Stimulated activated CD8-positive, alpha-beta memory T cell treated with anti-CD3 and anti-CD28 coated beads, Interleukin-12 subunit alpha, Interleukin-12 subunit beta, amount 100 ng/mL, for 1 hour (primary cell): ENCODE data around the gene DHX36.
A peak's percentile ranks its signal among the peaks of the same experiment; 100 is the strongest.

ENCODE experiments used
- DNase-seq: peaks from one replicate; pipeline ENCODE4 v3.0.0-alpha.2; 2020; ENCODE audit warnings: low read depth

DHX36 gene

GRCh38 chr3:154323891-154324738 lies at the start of gene DHX36:
Gene DHX36, minus strand, starts transcription at chr3:154324487. Its CDS starts 71 bp downstream, at chr3:154324416.
- DNase-seq: peak; percentile 87

- no peak for DNase-seq
These were observed 42.9 kb upstream of the DHX36 start for GRCh38 chr3:154367221-154367620.

DNA sequence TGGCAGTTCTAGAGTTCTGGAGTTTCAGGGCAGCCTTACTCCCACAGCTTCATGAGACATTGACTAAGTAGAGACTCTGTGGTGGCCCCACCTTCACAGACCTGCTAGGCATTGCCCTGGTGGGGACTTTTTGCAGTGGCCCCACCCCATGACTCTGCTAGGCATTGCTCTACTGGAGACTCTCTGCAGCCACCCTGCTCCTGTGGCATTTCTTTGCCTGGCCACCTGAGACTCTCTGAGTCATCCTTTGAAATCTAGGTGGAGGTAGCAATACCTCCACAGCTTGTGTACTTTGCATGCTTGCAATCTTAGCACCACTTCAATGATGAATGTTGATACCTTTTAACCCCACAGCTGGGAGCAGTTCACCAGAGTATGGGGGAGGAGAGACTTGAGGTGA lies 40.6 kb upstream of the DHX36 start:
- no peak for DNase-seq

GRCh38 chr3:154361099-154361498 lies 36.8 kb upstream of the DHX36 start:
- no peak for DNase-seq

DNA sequence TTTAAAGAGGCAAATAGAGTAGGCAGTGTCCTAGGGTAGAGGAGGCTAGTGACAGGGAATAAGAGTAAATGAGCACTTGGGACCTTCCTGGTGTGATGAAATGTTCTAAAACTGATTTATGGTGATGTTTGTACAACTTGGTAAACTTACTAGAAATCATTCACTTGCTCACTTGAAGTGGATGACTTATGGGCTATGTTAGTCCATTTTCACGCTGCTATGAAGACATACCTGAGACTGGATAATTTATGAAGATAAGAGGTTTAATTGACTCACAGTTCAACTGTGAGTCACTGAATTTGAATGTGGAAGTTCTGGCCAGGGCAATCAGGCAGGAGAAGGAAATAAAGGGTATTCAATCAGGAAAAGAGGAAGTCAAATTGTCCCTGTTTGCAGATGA lies 31.7 kb upstream of the DHX36 start:
- no peak for DNase-seq

DNA sequence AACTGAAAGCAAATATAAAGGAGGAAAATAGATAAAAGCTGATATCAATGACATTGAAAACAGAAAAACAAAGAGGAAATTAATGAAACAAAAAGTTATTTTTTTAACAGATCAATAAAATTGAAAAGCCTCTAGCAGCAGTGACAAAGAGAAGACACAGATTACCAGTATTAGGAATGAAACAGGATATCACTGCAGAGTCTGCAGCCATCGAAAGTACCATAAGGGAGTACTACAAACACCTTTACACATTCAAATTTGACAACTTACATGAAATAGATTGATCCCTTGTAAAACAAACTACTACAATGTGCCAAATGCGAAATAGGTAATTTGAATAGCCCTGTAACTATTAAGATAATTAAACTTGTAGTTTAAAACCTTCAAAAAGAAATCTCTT lies 24.9 kb upstream of the DHX36 start:
- no peak for DNase-seq

DNA sequence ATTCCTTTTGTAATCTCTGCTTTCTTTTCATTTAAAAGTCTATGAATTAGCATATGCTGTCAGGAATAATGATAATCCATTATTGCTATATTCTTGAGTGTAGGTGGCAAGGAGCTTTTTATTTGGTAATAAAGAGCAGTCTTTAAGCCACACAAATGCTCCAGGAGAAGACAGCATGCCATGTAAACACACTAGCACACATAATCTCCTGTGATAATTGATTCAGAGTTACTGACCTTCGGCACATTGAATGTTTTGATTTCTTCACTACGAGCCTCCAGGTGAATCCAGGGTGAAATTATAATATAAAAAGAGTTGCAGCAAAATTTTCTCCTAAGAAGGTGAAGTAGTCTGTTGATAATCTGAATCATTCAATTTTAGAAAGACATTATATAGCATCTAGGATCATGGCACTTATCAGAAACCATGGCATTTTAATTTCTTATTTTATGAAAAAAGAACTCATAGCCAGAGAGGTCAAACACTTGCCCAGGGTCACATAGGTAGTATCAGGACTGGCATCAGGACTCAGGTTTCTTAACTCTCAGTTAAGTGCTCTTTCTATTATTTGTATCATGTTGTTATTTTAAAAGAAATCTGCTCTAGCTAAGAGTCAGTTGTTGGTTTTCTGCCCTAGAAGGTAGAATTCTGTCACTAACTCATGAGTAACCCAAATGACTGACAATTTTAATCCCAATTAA lies 21.3 kb upstream of the DHX36 start:
- DNase-seq: no peak

DNA sequence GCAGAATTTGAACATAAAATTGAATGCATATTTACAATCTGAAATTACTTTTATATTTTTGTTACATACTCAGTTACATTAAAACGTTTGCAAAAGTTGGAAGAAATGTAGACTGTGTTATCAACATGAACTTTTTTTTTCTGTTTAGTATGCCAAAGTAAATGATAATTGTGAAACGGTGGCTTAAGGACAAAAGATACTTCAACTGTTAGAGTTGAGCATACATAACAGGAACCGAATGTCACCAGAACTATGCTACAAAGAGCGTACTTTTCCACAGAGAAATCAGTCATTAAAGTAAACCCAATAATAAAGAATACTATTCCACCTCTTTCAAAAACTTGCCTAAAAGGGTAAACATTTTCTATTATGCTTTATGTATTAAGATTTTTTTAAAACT lies 14.3 kb upstream of the DHX36 start:
- DNase-seq: no peak

- no peak for DNase-seq
These were observed 13.7 kb upstream of the DHX36 start for GRCh38 chr3:154338008-154338407.

GRCh38 chr3:154334973-154335420 lies 10.7 kb upstream of the DHX36 start:
- DNase-seq: no peak

DNA sequence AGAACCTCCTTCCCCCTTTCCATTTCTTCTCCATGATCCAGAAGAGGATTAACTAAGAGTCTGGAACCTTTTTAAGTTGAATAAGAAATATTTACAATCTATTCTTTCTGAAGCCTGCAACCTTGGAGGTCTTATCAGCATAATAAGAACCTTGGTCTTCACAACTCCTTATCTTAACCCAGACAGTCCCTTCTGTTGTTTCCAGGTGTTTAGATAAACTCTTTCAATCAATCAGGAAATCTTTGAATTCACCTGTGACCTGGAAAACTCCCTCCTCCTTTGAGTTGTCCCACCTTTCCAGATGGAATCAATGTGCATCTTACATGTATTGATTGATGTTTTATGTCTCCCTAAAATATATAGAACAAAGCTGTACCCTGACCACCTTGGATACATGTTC lies 3.6 kb upstream of the DHX36 start:
- DNase-seq: no peak

- no peak for DNase-seq
These were observed 632 bp upstream of the DHX36 start for GRCh38 chr3:154324919-154325318.

GRCh38 chr3:154316974-154317767 lies 7.1 kb downstream of the DHX36 start:
- DNase-seq: no peak

- DNase-seq: no peak
These were observed 10.1 kb downstream of the DHX36 start for GRCh38 chr3:154314152-154314551.

GRCh38 chr3:154310840-154311239 lies 13.4 kb downstream of the DHX36 start:
- DNase-seq: no peak

DNA sequence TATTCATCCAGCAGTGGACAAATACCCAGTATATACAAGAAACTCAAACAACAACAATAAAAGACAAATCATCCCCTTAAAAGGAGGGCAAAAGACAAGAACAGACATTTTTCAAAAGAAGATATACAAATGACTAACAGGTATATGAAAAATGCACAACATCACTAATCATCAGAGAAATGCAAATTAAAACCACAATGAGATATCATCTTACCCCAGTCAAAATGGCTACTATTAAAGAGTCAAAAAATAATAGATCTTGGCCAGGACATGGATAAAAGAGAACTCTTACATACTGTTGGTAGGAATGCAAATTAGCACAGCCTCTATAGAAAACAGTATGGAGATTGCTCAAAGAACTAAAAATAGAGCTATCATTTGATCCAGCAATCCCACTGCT lies 16.9 kb downstream of the DHX36 start:
- DNase-seq: no peak

- no peak for DNase-seq
These were observed 19.4 kb downstream of the DHX36 start for GRCh38 chr3:154304936-154305335.

GRCh38 chr3:154304116-154304786 lies 20.0 kb downstream of the DHX36 start:
- no peak for DNase-seq

- no peak for DNase-seq
These were observed 22.7 kb downstream of the DHX36 start for GRCh38 chr3:154301561-154301960.

GRCh38 chr3:154294016-154294415 lies 30.3 kb downstream of the DHX36 start:
- no peak for DNase-seq

DNA sequence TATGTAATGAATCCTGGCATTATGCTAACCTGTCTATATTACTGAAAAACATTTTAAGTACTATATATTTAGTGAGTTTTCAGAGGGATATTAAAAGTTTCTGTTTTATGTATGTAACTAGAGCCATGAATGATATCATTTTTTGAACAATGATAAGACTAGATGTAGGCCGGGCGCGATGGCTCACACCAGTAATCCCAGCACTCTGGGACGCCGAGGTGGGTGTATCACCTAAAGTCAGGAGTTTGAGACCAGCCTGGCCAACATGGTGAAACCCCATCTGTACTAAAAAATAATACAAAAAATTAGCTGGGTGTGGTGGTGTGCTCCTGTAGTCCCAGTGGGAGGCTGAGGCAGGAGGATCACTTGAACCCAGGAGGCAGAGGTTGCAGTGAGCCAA lies 34.1 kb downstream of the DHX36 start:
- no peak for DNase-seq

DNA sequence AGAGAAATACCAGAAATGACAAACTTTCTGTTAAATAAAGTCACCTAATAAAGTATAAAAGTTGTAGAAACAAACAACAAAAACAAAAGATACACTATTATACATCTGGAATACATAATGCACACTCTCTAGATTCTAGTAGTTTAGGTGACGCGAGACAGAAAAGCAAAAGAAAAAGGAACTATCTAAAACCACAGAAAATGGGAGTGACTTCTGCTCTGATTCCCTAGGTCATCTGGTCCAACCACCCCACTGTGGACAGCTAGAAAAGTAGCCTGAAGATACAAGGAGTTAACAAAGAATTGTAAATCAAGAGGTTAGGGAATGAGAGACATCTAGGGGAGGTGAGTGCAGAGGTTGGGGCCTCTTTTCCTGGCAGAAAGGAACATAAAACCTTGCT lies 39.1 kb downstream of the DHX36 start:
- DNase-seq: no peak
